GDM1 (cell line): ENCODE data around the gene FBXL17.

Source experiments
- DNase-seq: peaks from one replicate; lab custom pipeline; 2025; lab: John Stamatoyannopoulos, UW

FBXL17 gene

GRCh38 chr5:107860044-107860443 is 521.9 kb downstream of the FBXL17 start:
- DNase-seq = no peak

GRCh38 chr5:107858788-107859187 is 523.1 kb downstream of the FBXL17 start:
- no peak for DNase-seq

- DNase-seq = no peak
Observed at GRCh38 chr5:107858324-107858723, 523.6 kb downstream of the FBXL17 start.

DNA sequence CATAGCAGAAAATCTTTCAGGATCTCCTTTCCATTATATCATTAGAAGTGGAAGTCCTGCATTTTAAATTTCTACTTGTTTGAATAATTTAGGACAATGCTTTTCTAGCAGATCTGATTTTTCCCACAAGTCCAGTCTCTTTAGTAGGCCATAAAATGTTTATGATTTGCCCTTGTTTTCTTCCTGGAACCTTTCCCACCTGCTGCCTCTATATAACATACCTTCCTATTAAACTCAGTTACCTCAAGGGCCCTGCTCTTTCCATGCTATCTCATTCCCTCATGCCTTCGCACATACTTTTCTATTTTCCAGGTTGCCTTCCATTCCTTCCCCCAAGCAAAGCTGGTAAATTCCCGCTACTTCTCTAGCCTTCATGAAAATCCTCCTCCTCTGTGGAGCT is 524.1 kb downstream of the FBXL17 start:
- no peak for DNase-seq

GRCh38 chr5:107855171-107855570 is 526.7 kb downstream of the FBXL17 start:
- no peak for DNase-seq

DNA sequence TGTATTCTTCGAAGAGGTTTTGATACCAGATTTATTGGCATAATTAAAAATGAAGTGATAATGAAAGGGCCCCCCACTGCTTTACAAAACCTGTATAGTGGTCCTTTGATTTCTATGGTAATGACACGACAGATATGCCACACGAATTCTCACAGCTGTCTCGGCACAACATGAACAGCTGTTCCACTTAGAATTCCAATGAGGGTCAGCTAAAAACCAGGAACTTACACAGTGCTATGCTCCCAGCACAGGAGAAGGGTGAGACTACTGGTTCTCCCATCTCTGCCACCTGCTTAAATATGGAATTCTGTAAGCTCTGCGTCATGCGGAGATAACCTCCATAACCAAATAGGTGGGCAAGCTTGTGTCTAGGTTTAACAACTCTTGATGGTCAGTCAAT is 528.2 kb downstream of the FBXL17 start:
- DNase-seq = no peak

GRCh38 chr5:107853031-107853430 is 528.9 kb downstream of the FBXL17 start:
- no peak for DNase-seq

GRCh38 chr5:107849118-107849517 is 532.8 kb downstream of the FBXL17 start:
- DNase-seq = no peak

DNA sequence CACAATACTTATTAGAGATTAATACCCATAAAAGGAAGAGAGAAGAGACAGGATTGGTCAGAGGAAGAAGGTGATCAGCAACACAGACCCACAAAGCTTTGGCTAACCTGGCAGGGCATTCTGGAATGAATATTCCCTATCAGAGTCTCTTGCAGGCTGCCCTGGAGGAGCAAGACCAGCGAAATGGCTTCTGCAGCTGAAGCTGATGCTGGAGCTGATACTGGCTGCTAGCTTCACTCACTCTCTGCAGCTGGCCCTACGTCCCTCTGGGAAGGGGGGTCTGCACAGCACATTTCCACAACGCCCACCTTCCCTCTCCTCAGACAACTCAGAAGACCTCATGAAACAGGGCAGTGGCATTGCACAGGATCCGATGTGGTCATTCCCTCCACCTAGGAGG is 541.3 kb downstream of the FBXL17 start:
- no peak for DNase-seq

DNA sequence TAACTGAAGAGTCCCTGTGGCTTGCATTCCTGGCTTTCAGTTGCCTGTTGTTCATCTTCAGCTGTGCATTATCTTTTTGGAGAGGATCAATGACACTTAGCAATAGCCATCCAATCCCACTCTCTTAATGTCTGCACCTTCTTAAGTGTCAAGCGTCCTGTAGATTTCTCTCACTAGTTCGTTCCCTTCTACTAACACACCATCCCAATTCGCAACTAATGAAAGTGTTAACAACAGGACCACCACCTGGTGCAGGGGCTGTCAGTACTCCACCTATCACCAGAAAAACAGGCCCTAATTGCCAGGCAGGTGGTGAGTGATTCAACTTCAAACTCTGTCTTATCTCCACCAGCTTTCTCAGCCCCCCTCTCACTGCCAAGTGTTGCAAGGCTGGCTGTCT is 541.7 kb downstream of the FBXL17 start:
- DNase-seq = no peak

DNA sequence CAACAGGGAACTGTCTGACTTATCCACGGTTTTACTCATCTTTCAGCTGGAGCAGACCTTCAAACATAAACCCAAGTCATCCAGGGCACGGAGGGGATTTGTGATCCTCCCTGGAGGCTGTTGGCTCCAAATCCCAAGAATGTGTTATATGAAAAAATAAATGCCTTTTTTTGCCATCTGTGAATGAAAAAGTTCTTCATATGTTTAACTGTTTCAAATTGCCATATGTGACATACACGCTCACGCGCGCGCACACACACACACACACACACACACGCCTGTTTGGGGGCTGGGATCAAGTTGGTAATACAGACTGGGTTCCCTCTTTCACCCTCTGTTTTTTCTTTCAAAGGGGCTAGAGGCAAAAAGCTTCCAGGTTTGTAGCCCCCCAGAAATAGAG is 546.8 kb downstream of the FBXL17 start:
- no peak for DNase-seq

DNA sequence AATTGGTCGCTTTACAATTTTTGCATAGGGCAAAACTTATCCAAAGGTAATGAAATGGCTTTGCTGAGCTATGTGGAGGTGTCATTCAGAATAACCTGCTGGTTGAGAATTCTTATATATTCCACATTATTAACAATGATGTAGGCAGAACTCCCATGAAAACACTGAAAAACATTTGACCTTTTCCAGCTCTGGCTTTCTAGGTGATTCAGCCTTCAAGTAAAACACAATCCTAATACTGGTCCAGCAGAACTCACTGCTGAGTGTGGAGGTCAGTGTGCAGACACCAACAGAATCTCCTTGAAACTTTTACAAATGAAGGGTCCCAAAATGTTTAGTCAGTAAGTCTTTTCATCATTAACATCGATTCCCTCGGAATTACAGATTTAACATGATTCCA is 549.2 kb downstream of the FBXL17 start:
- no peak for DNase-seq

DNA sequence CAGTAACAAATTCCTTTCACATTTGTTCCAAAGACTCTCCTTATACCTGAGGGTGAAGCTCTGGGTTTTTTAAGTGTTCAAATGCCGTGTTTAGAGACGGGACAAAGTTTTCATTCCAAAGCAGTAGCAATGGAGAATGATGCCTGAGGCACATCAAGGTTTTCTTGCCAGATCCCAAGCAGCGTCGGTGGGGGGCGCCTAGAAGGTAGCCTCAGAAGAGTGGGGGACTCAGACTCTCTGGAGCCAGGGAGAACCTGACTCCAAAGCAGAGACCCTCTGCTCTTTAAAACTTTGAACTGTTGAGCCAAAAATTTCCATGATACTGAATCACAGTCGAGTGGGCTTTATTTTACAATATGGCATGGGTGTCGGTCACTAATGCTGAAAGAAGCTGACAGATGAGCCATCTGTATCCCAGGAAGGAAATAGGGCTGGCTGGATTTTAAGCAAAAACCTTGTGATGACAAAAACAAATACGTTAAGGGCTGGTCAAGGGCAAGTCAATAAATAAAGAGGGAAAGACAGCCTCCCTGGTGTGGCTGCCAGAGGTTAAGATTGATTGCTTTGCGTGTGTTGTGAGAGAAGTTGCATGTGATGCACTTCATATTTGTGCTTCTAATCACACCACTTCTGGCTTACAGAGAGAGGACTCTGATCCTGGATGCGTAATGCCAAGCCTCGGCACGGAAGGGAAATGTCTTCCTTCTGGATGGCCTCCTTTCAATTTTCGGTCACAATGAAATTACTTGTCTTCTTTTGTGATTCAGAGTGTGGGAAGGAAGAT is 550.1 kb downstream of the FBXL17 start:
- no peak for DNase-seq

GRCh38 chr5:107830750-107831149 is 551.1 kb downstream of the FBXL17 start:
- no peak for DNase-seq

DNA sequence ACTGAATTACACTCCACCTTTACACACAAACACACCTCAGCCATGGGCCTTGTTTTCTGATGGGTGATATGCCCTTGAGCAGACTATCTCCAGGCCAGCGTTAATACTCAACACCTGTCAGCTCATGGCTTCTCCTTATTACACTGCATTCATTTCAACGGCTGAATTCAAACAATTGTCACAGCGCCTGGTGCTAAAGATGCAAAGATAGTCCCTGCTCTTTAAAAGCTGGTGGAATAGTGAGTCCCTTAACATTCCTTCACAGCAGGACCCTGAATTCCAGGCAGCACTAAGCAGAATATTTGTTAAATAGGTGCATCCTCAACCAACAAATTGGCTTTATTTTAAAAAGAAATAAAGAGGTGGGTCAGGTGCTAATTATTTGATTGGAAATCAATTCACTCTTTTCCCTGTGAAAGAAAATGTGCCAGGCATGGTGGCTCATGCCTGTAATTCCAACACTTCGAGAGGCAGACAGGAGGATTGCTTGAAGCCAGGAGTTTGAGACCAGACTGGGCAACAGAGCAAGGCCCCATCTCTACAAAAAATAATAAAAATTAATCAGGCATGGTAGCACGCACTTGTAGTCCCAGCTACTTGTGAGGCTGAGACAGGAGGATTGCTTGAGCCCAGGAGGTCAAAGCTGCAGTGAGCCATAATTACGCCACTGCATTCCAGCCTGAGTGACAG is 555.4 kb downstream of the FBXL17 start:
- DNase-seq = no peak

- no peak for DNase-seq
Observed at GRCh38 chr5:107824821-107825220, 557.1 kb downstream of the FBXL17 start.

DNA sequence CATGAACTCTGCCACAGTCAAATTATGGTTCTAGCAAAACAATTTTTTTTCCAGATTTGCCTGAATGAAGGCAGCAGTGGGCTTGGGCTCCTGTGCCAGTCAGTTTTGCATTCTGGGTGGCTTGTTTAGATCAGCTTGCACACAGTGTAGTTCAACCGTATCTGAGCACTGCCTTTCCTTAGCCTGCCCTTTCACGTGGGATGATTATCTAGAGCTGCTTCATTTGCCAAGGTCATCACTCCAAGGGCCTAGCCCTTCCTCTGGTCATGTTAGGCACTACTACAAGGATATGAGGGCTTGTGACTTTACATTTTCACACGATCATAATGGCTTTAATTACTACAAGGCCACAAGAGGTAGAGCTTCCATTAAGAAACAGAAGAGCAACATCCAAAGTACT is 560.6 kb downstream of the FBXL17 start:
- no peak for DNase-seq

- no peak for DNase-seq
Observed at GRCh38 chr5:107820429-107820828, 561.5 kb downstream of the FBXL17 start.

GRCh38 chr5:107817951-107818350 is 563.9 kb downstream of the FBXL17 start:
- no peak for DNase-seq

DNA sequence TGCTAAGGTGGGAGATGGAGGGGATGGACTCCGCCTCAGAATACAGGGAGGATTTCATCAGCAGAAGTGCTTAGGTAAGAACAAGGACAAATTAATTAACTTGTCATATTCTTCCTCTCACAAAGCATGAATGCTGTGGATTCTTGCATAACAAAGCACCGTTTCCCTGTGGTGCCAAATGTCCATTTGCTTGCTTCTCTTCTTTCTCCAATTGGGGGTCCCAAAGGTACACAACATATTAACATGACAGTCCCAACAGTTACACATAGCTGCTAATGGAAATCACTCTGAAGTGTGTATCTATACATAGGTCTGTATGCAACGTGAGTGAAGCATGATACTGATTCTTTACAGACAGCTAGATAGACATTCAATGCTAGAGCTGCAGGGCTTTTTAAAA is 564.5 kb downstream of the FBXL17 start:
- no peak for DNase-seq

DNA sequence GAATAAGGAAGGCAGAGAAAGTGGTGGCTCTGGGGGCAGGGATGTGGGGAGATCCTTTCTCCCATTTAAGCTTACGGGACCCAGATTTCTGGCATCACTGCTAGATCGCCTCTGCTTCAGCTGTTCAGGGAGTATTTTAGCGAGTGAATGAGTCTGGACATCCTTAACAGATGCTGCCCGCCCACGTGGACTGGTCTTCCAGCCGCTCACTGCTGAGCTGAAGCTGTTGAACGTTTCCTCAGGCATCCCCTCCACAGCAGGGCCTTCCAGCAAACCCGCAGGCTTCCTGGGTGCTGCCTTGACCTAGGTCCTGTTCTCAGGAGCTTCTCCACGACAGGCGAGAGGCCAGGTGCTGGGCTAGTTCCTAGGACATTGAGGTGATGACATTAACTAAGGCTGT is 566.8 kb downstream of the FBXL17 start:
- no peak for DNase-seq

- DNase-seq = no peak
Observed at GRCh38 chr5:107814183-107814827, 567.6 kb downstream of the FBXL17 start.

DNA sequence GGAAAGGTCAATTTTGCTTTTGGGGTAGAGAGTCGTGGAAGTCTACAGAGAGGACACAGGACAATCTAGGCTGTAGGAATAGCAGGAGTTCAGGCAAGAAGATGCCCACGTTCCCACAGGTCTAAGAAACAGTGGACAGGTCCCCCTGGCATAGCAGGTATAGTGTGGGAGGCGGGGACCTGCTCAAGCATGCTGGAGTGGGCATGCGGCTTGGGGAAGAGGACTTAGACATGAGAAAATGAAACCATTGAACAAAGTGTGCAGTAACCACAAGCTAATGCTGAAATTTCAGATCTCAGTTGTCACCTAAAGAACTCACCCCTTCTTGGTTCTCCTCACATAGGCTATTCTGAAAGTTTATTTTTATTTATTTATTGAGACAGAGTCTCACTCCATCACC is 568.3 kb downstream of the FBXL17 start:
- DNase-seq = no peak
